Hepatocyte (in vitro differentiated cells): Measurements from ENCODE around the gene PARN.

Source experiments
- EZH2 ChIP-seq: fragments of 200-600 bp; sonication (generic); IDR thresholded peaks from 2 replicates; pipeline ENCODE4 v1.6.1; 2016; ENCODE audit warnings: antibody characterized with exemption, mild to moderate bottlenecking, borderline replicate concordance
- EZH2phosphoT487 ChIP-seq: fragments of 200-600 bp; sonication (generic); IDR thresholded peaks from one replicate; pipeline ENCODE4 v1.6.1; 2018; ENCODE audit warnings: antibody characterized with exemption, mild to moderate bottlenecking, low read depth, moderate library complexity; ENCODE audit not compliant: unreplicated experiment, severe bottlenecking
- TF ChIP-seq, protein P1 (sequence below): fragments of 200-600 bp; sonication (generic); IDR thresholded peaks from 2 replicates; pipeline ENCODE4 v1.5.1; 2016; ENCODE audit warnings: antibody characterized with exemption, mild to moderate bottlenecking; ENCODE audit not compliant: poor library complexity

DNA sequence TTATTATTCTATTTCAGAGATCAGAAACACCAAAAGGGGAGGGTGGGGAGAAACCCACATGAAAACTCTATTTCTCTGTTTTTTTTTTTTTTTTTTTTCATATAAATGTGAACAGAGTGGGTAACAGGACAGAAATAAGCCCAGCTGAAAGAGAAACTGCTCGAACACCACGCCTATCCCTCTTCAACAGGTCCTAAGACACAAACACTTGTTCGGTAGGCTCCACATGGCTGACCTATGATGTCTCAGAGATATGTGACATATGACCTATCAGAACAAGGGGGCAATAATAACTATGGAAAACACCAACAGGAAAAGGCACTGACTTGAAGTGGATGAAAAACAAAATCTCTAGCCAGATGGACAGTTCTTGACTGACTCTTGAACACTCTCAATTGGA, 44.8 kb downstream of the PARN start:
- TF ChIP-seq, protein P1, sequence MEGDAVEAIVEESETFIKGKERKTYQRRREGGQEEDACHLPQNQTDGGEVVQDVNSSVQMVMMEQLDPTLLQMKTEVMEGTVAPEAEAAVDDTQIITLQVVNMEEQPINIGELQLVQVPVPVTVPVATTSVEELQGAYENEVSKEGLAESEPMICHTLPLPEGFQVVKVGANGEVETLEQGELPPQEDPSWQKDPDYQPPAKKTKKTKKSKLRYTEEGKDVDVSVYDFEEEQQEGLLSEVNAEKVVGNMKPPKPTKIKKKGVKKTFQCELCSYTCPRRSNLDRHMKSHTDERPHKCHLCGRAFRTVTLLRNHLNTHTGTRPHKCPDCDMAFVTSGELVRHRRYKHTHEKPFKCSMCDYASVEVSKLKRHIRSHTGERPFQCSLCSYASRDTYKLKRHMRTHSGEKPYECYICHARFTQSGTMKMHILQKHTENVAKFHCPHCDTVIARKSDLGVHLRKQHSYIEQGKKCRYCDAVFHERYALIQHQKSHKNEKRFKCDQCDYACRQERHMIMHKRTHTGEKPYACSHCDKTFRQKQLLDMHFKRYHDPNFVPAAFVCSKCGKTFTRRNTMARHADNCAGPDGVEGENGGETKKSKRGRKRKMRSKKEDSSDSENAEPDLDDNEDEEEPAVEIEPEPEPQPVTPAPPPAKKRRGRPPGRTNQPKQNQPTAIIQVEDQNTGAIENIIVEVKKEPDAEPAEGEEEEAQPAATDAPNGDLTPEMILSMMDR = no peak
- TF ChIP-seq EZH2 (no peak), EZH2phosphoT487 (no peak)
